HL-60/S4 treated with retinoic acid at 250 ng/mL for 4 days and 3 days (cell line): ENCODE measurements around the gene IRF2BP1.

Experiments used
- in situ Hi-C: fragments of 300-500 bp; cut with MboI; formaldehyde crosslinking; loops from 2 replicates; pipeline ENCODE4 v1.7.0; 2022; ENCODE audit warnings: low sequenced_read_pairs

IRF2BP1 gene, protein sequence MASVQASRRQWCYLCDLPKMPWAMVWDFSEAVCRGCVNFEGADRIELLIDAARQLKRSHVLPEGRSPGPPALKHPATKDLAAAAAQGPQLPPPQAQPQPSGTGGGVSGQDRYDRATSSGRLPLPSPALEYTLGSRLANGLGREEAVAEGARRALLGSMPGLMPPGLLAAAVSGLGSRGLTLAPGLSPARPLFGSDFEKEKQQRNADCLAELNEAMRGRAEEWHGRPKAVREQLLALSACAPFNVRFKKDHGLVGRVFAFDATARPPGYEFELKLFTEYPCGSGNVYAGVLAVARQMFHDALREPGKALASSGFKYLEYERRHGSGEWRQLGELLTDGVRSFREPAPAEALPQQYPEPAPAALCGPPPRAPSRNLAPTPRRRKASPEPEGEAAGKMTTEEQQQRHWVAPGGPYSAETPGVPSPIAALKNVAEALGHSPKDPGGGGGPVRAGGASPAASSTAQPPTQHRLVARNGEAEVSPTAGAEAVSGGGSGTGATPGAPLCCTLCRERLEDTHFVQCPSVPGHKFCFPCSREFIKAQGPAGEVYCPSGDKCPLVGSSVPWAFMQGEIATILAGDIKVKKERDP

DNA sequence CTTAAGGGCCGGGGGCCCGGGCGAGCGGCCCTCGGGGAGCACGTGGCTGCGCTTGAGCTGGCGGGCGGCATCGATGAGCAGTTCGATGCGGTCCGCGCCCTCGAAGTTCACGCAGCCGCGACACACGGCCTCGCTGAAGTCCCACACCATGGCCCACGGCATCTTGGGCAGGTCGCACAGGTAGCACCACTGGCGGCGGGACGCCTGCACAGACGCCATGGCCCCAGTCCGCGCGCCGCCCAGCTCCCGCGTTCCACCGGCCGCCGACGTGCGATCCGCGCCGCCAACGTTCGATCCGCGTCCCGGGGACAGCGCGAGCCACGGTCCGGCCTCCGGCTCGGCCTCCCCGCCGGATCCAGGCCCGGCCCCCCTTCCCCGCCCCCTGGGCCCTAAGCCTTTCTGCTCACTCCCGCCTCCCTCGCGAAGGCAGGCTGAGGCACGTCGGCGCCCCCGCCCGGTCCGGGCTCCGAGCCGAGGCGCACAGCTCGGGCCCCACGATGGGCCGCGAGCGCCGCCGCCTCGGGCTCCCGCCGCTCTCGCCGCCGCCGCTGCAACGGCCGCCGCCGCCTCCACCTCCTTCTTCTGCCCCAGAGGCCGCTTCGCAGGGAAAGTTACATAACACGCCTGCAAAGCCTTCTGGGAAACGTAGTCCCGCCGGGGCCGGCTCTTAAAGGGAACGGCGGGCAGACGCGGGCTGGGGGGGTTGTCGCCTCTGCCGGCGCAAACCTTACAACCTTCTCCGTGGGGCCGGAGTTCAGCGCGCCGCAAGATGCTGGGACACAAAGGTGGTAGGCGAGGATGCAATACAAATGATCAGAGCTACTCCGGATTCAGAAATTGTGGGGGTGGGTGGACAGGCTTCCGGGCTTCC lies at the start of gene IRF2BP1:
IRF2BP1 (minus strand) TSS at position 586 of the 871 bp plus-strand sequence; CDS start at position 219, 367 bp downstream.
- in situ Hi-C loops = no loop called here

DNA sequence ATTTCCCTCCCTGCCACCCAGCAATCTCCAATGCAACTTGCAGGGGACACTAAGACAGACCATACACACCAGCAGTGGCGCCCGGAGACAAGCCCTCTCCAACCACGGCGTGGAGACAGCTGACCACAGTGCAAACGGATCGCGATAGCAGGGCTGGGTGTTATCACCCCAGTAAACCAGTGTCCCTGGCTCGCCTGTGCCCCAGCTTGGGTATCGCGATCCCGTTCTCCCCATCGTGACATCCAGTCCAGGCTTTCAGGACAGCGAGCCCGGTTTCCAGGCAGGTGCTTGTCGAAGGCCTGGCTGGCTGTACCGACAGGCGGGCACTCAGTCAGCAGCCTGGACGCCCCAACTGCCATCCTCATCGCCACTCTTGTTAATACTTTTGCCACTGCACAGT lies 49.3 kb upstream of the IRF2BP1 start:
- in situ Hi-C loops = no loop called here

DNA sequence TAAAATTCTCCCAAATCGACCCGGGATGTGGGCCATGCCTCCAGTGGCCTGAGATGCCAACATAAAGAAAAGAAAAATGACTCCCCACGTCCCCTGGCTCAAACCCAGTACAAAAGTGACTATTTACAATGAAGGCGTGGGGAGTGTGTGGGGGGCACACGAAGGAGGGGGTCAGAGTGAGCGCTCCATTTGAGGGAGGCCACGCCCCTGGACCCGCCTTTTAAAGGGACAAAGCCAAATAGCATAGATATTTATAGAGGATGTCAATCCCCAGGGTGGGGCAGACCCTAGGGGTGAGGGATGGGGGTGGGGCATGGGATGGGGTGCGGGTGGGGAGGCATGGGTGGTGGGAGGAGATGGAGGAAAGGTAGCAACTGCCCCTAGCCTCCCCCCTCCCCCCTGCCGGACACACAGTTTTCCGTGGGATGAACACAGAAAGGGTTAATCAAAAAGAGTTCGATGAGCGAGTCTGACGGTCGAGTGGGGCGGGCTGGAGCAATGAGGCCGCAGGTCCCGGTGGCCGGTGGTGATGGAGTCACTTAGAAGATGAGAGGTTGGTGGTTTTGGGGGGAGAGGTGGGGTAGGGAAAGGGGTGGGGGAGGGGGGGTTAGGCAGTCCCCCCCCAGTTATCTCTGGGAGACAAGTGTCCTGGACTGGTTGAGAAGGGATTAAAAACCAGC lies 48.8 kb upstream of the IRF2BP1 start:
- in situ Hi-C loops = no loop called here

DNA sequence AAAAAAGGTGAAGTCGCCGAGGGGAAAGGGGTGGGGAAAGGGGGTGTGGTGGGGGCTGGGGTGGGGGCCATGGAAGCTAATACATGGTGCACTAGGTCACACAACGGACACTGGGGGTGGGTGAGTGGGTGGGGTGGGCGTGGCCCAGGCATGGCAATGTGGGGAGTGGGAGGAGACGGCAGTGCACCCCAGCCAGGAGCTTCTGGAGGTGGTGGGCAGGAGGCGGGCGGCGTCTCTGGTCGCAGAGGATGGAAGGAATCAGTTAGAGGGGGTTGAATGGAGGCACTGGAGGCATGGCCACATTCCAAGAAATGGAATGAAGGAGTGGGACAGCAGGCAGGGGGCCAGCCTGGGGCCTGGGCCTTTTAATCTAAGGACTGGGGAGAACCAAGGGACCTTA lies 47.8 kb upstream of the IRF2BP1 start:
- in situ Hi-C loops = no loop called here

DNA sequence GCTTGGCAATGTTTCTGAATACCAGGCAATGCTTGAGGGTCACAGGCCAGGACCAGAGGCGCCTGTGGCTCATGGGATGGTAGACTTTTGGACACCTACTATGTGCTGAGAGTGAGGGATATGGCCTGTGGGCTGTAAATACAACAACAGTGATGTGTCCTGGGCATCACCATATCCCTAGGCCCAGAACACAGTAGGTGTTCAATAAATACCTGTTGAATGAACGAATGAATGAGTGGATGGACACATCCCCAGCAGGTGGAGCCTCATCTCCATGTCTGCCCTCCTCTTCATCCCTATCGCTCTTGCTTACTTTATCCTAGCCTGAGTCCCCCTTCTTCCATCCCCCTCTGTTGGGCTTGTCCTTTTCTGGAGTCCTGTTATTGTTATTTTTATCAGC lies 45.1 kb upstream of the IRF2BP1 start:
- in situ Hi-C loops = no loop called here

DNA sequence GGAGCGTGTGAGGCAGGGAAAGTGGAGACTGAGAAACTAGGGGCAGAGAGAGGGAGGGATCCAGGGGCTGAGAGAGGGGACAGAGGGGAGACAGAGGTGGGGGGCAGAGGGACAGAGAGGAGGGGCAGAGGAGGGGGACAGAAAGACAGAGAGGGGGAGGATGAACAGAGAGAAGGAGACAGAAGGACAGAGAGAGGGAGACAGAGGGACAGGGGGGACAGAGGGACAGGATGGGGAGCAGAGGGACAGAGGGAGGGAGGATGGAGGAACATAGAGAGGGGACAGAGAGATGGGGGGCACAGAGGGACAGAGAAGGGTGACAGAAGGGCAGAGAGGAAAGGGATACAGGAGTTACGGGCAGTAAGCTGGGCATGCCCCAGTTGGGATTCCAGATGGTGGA lies 43.3 kb upstream of the IRF2BP1 start:
- in situ Hi-C loops = no loop called here

DNA sequence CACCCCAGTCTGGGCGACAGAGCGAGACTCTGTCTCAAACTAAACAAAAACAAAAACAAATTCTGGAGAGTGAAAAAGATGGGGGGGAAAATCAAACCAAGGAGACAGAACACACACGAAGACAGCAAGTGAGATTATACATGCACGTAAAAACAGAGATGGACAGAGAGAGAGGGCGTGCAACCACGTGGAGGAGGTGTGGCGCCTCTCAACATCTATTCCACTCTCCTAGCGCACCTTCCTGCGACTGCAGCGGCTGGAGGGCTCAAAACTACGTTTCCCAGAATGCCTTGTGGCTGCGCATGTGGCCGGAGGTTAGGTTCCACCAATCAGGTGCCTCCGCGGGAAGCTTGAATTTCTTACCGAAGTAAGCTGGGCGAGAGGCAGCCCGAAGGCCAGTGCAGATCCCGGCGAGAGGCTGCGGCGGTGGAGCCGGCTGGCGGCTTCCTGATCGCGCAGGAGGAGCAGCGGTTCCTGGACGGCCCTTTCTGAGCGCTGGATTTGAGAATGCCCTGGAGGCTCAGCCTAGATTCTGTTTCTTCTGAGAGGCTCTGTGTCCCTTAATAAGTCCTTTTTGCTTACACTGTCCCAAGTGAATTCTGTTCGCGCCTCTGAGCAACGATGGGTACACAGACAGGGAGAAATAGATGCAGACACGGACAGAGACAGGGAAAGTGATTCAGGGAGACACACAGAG lies 41.8 kb upstream of the IRF2BP1 start:
- in situ Hi-C loops = no loop called here

DNA sequence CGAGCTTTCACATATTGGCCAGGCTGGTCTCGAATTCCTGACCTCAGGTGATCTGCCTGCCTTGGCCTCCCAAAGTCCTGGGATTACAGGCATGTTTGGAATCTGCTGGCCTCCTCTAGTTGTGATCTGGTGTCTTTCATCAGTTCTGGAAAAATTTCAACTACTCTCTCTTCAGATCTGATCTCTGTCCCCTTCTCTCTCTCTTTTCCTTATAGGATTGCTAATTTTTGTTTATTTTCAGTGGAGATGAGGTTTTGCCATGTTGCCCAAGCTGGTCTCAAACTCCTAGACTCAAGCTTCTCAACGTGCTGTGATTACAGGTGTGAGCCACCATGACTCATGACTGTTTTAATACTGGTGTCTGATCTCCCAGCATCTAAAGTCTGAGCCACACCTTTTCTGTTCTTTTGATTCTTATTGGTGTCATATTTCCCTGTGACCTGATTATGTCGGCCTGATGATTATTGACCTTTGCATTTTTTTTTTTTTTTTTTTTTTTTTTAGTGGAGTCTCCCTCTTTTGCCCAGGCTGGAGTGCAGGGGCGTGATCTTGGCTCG lies 39.0 kb upstream of the IRF2BP1 start:
- in situ Hi-C loops = no loop called here

DNA sequence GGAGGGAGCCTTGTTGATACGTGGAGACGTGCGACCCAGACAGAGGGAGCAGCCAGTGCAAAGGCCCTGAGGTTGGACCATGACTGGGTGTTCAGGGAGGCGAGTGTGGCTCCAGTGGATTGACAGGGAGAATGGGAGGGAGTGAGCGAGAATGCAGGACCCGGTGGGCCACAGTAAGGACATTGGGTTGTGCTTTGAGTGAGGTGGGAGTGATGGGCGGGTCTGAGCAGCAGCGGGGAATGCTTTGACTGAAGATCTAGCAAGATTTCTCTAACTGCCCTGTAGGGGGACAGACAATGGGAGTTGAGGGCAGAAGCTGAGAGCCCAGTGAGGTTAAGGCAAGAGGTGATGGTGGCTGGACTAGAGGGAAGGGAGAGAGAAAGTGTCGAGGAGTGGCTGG lies 36.3 kb upstream of the IRF2BP1 start:
- in situ Hi-C loops = no loop called here

DNA sequence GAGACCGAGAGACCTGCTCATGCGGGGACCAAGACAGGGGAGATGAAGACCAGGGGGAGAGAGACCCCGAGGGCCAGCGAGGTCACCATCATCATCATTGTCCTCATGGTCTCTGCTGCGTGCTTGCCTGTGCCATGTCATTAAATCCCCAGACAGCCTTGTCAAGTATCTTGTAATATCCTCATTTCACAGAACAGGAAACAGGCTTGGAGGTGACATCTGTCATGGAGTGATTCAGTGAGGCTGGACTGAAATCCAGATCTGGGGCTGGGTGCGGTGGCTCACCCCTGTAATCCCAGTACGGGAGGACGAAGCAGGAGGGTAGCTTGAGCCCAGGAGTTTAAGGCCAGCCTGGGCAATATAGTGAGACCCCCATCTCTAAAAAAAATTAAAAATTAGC lies 34.5 kb upstream of the IRF2BP1 start:
- in situ Hi-C loops = no loop called here

DNA sequence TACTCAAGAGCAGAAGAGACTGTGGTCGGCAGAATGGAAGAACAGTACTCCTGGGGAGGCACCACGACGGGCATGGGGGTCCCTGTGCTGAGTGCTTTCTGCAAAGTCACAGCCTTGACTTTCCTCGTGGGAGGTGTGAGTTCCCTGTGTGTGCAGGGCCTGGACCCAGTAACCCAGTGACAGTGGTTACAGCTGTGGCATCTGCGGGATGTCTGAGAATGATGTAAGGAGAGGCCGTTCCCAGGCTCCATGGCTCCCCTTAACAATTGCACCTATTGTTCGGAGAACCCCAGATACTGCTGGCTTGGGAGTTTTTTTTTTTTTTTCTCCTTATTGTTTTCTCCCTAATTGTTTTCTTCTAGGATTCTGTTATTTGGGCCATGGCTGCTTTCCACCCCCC lies 33.7 kb upstream of the IRF2BP1 start:
- in situ Hi-C loops = no loop called here

DNA sequence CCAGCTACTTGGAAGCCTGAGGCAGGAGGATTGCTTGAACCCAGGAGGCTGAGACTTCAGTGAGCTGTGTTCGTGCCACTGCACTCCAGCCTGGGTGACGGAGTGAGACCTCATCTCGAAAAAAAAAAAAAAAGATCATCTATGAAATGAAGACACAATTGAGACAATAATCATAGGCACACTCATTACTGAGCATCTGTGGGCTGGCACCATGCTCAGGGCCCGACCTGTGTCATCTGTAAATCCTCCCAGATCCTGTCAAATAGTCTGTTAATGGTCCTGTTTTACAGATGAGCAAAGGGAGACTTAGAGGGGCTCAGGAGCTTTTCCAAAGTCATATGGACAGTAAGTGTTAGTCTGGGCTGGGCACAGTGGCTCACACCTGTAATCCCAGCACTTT lies 32.8 kb upstream of the IRF2BP1 start:
- in situ Hi-C loops = no loop called here

DNA sequence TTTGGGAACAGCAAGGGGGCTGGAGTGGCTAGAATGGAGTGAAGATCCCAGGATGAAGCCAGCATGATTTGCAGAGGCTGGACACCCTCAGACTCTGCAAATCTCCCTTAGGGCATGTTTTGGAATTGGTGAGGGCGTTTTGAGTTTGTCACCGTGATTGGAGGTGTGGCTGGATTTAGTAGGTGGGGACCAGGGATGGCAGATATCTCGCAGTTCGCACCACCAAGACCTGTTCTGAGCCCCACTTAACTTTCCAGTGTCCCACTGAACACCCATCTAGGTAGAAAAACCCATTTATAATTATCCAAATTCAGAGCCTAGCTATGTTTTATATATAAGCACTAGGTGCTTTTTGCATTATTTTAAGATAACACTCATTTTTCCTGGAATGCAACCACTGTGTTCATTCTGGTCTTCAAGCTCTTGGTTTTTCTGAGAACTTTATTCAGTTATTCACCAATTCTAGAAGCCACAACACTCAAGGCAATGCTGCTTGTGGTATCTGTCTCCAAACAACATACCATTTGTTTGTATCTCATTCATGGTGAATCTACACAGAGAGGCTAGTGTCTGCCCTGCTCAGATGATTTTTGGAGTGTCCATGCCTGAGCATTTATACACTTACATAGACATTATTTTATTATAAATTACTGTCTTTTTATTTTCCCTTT lies 31.6 kb upstream of the IRF2BP1 start:
- in situ Hi-C loops = no loop called here

DNA sequence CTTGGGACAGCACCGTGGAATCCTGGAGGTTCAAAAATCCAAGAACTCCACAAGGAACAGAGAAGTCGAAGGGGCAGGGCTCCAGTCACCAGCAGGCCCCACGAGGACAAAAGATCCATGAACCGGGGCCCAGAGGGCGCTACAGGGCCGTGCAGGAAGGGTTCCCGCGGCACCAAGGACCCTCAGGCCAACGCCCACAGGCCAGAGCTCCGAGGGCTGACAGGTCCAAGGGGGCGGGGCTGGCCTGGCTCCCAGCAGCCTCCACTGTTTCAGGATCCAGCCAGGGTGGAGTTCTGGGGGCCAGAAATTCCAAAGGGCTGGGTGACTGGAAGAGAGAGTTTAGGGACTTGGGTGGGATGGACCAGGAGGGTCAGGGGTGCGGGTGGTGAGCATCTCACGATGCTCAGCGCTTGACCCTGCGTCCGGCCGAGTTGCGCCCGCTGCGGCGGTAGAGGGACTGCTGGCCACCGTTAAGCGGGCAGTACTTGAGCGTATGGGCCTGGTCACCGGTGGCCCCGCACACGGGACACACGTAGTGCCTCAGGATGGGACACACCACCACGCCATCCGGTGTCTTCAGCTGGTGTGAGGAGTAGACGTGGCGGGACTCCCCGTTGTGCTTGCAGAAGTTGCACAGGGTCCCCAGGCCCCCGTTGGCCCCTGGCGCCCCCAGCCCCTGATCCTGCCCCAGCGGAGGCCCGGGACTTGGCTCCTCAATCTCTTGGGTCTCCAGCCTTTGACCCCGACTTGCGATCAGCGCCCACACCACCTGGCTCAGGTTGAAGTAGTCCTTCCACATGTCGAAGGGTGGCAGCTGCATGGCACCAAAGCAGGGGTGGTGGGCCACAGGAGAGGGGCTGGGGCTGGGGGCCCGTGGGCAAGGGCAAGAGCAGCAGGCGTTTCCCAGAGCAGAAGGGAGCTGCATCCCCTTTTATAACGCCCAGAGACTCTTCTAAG lies 28.2 kb upstream of the IRF2BP1 start, which contains the start of gene NANOS2:
NANOS2 (minus strand) TSS at position 905 of the 957 bp plus-strand sequence; CDS start at position 820, 85 bp downstream.
- in situ Hi-C loops = no loop called here

DNA sequence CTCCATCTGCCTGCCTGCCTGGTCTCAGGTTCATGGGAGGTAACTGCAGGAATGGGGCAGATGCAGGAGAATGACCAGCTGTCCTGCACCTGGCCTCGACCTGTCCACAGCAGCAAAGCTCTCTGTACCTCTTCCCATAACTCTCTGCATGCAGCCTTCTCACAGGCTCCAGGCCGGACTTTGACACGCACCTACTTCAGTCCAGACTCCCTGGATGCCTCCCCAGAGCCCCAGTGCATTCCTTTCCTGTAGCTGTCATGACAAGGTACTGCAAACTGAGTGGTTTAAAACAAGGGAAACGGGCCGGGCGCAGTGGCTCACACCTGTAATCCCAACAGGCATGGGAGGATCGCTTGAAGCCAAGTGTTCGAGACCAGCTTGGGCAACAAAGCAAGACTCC lies 25.4 kb upstream of the IRF2BP1 start:
- in situ Hi-C loops = no loop called here

DNA sequence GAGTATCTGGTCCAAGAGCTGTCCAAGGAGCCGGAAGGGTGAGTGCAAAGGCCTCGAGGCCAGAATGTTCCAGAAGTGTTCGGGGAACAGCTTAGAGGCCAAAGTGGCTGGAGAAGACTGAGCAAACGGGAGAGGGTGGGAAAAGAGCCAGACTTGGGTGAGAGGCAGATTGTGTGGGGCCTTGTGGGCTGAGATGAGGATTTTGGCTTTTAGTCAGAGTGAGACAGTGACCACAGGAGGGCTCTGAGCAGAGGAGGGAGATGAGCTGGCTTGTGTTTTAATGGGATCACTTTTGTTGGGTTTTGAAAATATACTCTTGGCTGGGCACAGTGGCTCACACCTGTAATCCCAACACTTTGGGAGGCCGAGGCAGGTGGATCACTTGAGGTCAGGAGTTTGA lies 23.0 kb upstream of the IRF2BP1 start:
- in situ Hi-C loops = no loop called here

DNA sequence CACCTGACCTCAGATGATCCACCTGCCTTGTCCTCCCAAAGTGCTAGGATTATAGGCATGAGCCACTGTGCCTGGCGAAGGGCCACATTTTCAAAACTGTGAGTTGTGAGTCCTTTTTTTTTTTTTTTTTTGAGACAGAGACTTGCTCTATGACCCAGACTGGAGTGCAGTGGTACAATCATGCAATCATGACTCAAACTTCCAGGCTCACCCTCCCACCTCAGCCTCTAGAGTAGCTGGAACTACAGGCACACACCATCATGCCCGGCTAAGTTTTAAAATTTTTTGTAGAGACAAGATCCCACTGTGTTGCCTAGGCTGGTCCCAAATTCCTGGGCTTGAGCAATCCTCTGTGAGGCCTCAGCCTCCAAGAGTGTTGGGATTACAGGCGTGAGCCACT lies 20.3 kb upstream of the IRF2BP1 start:
- in situ Hi-C loops = no loop called here

DNA sequence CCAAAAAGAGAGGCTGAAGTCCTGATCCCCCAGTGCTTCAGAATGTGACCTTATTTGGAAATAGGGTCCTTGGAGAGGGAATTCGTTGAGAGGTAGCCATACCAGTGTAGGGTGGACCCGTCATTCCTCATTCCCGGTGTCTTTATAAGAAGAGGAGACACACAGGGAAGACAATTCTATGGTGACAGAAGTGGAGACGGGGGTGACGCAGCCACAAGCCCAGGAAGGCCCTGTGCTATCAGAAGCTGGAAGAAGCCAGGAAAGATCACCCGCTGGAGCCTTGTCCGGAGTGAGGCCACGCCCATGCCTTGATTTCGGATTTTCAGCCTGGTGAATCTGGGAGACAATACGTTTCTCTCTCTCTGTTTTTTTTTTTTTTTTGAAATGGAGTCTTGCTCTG lies 19.1 kb upstream of the IRF2BP1 start:
- in situ Hi-C loops = no loop called here
